Upper lobe of left lung (tissue), 6 donors: ENCODE measurements around the gene SLC9A9. TPM values are rescaled to one million over a fixed set of nuclear protein-coding genes. Genes with fewer than 3 reads are reported as not detected.

Experiments
- ATAC-seq, 2 donors: fragments of 200-7000 bp; cut with Tn5 transposase; one replicate each; pipeline ENCODE4 v1.9.1; 2022; ENCODE audit warnings: mild to moderate bottlenecking in 2 of 2, moderate library complexity in 2 of 2; ENCODE audit not compliant: low FRiP score in 2 of 2
- DNase-seq, 2 donors: peaks; one replicate each; pipeline ENCODE4 v3.0.0-alpha.2; 2019 to 2020
- H3K27ac ChIP-seq, 4 donors: fragments of 200-600 bp; sonication (generic); one replicate each; pipeline ENCODE4 v1.5.1; 2016 to 2019
- H3K27me3 ChIP-seq, 4 donors: fragments of 200-600 bp; sonication (generic); one replicate each; pipeline ENCODE4 v1.5.1; 2017 to 2019
- H3K36me3 ChIP-seq, 4 donors: fragments of 200-600 bp; sonication (generic); one replicate each; pipeline ENCODE4 v1.5.1; 2016 to 2019
- H3K4me1 ChIP-seq, 4 donors: fragments of 200-600 bp; sonication (generic); one replicate each; pipeline ENCODE4 v1.5.1; 2018 to 2019
- H3K4me3 ChIP-seq, 4 donors: fragments of 200-600 bp; sonication (generic); one replicate each; pipeline ENCODE4 v1.5.1; 2017 to 2019; ENCODE audit warnings: mild to moderate bottlenecking in 2 of 4, moderate library complexity in 1 of 4
- H3K9me3 ChIP-seq, 4 donors: fragments of 200-600 bp; sonication (generic); one replicate each; pipeline ENCODE4 v1.5.1; 2018 to 2019
- EP300 ChIP-seq, 4 donors: sonication (generic); formaldehyde crosslinking; IDR thresholded peaks; one replicate each; pipeline ENCODE4 v1.5.1; 2017; ENCODE audit warnings: antibody characterized with exemption in 4 of 4, control low read depth in 2 of 4
- POLR2A ChIP-seq, 4 donors: fragments of 450-650 bp; IDR thresholded peaks; one replicate each; pipeline ENCODE4 v1.5.1; 2016 to 2017; ENCODE audit warnings: antibody characterized with exemption in 4 of 4, mild to moderate bottlenecking in 2 of 4
- POLR2AphosphoS5 ChIP-seq, 2 donors: sonication (generic); formaldehyde crosslinking; IDR thresholded peaks; one replicate each; pipeline ENCODE4 v1.5.1; 2017; ENCODE audit warnings: antibody characterized with exemption in 2 of 2
- WGBS, 2 donors: methylation state at CpG; one replicate each; pipeline ENCODE4 v1.1.5; 2017 to 2018; 5-methylcytosine and 5-hydroxymethylcytosine counted together
- total RNA-seq, 6 donors: library from RNA; depleted of rRNA in 4 of 6; stranded (reverse); fragments of >200 nt in 4 of 6; gene quantifications; one replicate each; pipeline versions ENCODE4 v1.1.0 to v1.2.1, GENCODE V29; 2016 to 2021
- TF ChIP-seq, protein P1 (sequence below), 6 experiments: fragments of 450-650 bp in 4 of 6; fragments of 200-600 bp in 2 of 6; sonication (generic) in 2 of 6; IDR thresholded peaks; one replicate each; pipeline ENCODE4 v1.5.1; 2016 to 2019; ENCODE audit warnings: antibody characterized with exemption in 6 of 6
- donor health status: DM: no; HTN: no; CAD: no; lungs with moderate emphysema.
- donor health status: DM: no; HTN: yes; CAD: no; lungs with severe emphysema.

SLC9A9 gene
- total RNA-seq, 6 donors from 2014 or later = 4.2 to 20.4 (median 8.7) TPM

DNA sequence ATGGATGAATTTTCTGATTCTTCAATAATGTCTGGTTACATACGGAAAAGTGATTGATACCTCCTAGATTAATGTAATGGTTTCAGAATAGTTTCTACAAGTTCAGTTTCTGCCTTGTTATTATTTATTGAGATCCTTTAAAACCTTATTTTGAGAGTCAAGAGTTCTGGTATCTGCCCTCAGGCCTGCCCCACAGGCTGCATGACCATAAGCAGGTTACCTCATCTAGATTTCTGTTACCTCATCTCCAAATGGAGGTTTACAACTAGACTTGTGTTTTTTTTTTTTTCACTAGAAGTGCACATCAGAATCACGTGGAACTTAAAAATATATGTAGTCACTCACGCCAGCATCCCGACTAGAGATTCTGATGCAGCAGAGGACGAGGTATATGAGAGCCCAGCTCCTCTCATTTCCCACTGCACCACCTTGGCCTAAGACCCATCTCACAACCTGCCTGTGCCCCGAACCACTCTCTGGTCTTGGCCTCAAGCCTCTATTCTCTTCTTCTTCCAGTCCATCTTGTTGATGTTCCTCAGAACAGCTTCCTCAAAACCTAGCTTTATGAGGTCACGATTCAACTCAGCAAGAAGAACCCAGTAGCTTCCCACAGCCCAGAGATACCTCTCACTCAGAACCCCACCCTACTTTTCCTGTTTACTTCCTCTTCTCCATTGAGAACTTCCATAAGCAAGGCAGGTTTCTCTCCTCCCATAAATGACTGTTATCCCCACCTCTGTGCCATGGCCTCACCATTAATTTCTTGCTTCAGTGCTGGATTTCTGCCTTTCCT is 375.3 kb downstream of the SLC9A9 start:
- ATAC-seq (peak in 1 of 2 donors; percentile 50), DNase-seq (no peak)
- Histone ChIP-seq H3K4me3 (no peak overlapping the region), H3K4me1 (no peaks in the 10 kb centered on the region), H3K27me3 (no peaks in the 10 kb centered on the region), H3K36me3 (no peaks in the 10 kb centered on the region), H3K9me3 (no peaks in the 10 kb centered on the region), H3K27ac (no peak overlapping the region)
- 90 to 94% methylated on average over 7 of the region's 7 CpGs for WGBS, 2 donors
- TF ChIP-seq, protein P1, sequence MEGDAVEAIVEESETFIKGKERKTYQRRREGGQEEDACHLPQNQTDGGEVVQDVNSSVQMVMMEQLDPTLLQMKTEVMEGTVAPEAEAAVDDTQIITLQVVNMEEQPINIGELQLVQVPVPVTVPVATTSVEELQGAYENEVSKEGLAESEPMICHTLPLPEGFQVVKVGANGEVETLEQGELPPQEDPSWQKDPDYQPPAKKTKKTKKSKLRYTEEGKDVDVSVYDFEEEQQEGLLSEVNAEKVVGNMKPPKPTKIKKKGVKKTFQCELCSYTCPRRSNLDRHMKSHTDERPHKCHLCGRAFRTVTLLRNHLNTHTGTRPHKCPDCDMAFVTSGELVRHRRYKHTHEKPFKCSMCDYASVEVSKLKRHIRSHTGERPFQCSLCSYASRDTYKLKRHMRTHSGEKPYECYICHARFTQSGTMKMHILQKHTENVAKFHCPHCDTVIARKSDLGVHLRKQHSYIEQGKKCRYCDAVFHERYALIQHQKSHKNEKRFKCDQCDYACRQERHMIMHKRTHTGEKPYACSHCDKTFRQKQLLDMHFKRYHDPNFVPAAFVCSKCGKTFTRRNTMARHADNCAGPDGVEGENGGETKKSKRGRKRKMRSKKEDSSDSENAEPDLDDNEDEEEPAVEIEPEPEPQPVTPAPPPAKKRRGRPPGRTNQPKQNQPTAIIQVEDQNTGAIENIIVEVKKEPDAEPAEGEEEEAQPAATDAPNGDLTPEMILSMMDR (IDR thresholded peaks at IDR 0.05) = no peak
- TF ChIP-seq EP300 (IDR thresholded peaks at IDR 0.05) = no peak
- no peak for TF ChIP-seq POLR2AphosphoS5 (IDR thresholded peaks at IDR 0.05)
- TF ChIP-seq POLR2A (IDR thresholded peaks at IDR 0.05) = no peak

DNA sequence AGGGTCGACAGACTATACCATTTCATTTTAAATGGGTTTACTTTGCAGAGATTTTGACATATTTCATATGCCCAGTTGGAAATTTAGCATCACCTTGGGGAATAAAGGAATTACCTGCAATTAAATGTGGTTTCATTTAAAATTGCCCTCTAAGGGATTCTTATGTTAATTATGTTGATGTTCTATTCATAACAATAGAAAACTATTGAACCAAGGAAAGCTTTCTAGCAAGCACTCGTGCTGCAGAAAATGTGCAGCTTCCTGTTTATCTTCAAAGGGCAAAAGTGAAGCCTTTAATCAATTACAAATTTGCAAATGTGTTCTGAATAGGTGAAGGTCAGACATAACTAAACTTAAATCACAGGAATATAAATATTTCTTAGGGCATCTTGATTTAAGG is 376.6 kb downstream of the SLC9A9 start:
- Histone ChIP-seq H3K27me3 (no peaks in the 10 kb centered on the region), H3K4me1 (no peaks in the 10 kb centered on the region), H3K27ac (no peak overlapping the region), H3K9me3 (no peaks in the 10 kb centered on the region), H3K36me3 (peaks cover 0 to 3% (median 0%) of the 10 kb centered on the region in 4 donors), H3K4me3 (no peak overlapping the region)
- 65 to 67% methylated on average over 2 of the region's 2 CpGs for WGBS, 2 donors
- TF ChIP-seq EP300 (IDR thresholded peaks at IDR 0.05) (no peak), POLR2A (IDR thresholded peaks at IDR 0.05) (no peak), POLR2AphosphoS5 (IDR thresholded peaks at IDR 0.05) (no peak)
- TF ChIP-seq, protein P1 (IDR thresholded peaks at IDR 0.05) = no peak
- DNase-seq = no peak
- ATAC-seq = no peak

DNA sequence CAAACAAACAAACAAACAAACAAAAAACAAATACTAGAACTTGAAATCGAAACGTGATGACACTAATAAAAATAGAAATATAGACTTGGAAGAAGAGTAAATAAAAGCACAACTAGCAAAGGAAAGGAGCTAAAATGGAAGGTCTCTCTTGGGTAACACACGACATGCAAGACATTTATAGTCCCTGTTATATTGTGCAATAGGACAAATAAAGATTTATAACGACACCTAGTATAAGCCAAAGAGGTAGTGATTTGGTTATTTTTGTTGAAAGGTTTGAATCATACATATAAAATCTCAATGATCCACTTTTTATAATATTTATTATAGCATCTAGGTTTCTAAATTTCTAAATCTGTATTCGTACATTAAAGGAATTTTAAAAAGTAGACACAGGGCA is 379.1 kb downstream of the SLC9A9 start:
- Histone ChIP-seq H3K4me3 (no peak overlapping the region), H3K27ac (no peak overlapping the region), H3K36me3 (peaks cover 0 to 9% (median 0%) of the 10 kb centered on the region in 4 donors), H3K9me3 (no peaks in the 10 kb centered on the region), H3K4me1 (no peaks in the 10 kb centered on the region), H3K27me3 (no peaks in the 10 kb centered on the region)
- DNase-seq = no peak
- no peak for ATAC-seq
- TF ChIP-seq POLR2AphosphoS5 (IDR thresholded peaks at IDR 0.05) = no peak
- TF ChIP-seq, protein P1 (IDR thresholded peaks at IDR 0.05) = no peak
- TF ChIP-seq EP300 (IDR thresholded peaks at IDR 0.05) = no peak
- TF ChIP-seq POLR2A (IDR thresholded peaks at IDR 0.05) = no peak
- WGBS, 2 donors = 59 to 74% methylated on average over 5 of the region's 5 CpGs

DNA sequence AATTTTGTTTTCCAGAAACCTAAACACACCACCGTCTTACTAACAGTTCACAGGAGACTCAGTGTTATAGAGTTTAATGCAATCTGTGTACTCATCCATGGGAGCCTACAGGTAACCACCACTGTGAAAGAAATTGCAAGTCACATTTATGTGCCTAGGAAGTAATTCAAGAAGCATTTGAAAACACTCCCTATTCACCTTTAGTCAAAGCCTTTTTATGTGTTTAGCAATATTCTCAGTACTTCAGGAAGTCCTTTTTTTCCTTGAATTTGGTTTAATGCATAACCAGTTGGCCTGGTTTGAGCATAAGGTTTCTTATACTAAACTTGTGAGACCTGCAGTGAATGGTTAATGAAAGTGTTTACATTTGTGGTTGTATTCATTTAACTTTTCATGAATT is 382.6 kb downstream of the SLC9A9 start:
- Histone ChIP-seq H3K27ac (no peak overlapping the region), H3K4me1 (no peaks in the 10 kb centered on the region), H3K27me3 (no peaks in the 10 kb centered on the region), H3K36me3 (peaks cover 0 to 9% (median 0%) of the 10 kb centered on the region in 4 donors), H3K9me3 (no peaks in the 10 kb centered on the region), H3K4me3 (no peak overlapping the region)
- 59 to 73% methylated on average over 1 of the region's 1 CpG for WGBS, 2 donors
- no peak for DNase-seq
- TF ChIP-seq POLR2AphosphoS5 (IDR thresholded peaks at IDR 0.05) (no peak), POLR2A (IDR thresholded peaks at IDR 0.05) (no peak), EP300 (IDR thresholded peaks at IDR 0.05) (no peak)
- TF ChIP-seq, protein P1 (IDR thresholded peaks at IDR 0.05) = no peak
- no peak for ATAC-seq

DNA sequence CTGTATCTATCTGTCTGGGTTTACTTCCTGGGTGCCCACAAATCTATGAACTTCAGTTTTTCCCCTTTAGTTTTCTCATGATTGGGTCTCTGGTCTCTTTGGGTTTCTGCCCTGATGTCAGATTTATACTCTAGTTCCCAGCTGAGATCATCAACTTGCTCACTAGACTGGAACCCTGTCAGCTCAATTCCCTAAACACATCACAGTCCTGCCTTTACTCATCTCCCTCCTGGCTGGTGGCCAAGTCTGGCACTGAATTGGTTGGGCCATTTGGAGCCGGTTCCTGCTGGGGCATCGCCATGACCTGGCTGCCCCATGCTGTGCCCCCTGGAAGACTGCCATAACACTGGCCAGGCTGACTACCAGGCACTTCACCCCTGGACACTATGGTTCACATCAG is 383.4 kb downstream of the SLC9A9 start:
- WGBS, 2 donors = 78 to 81% methylated on average over 2 of the region's 2 CpGs
- no peak overlapping the region for H3K4me3 ChIP-seq
- DNase-seq = peak in 1 of 2 donors; percentile 56
- H3K27me3 ChIP-seq = no peaks in the 10 kb centered on the region
- H3K9me3 ChIP-seq = no peaks in the 10 kb centered on the region
- H3K27ac ChIP-seq = no peak overlapping the region
- peaks cover 0 to 9% (median 0%) of the 10 kb centered on the region in 4 donors for H3K36me3 ChIP-seq
- no peak for ATAC-seq
- TF ChIP-seq, protein P1 (IDR thresholded peaks at IDR 0.05) = no peak
- no peaks in the 10 kb centered on the region for H3K4me1 ChIP-seq
